ENCODE data around the gene JAKMIP1.

JAKMIP1 gene

DNA sequence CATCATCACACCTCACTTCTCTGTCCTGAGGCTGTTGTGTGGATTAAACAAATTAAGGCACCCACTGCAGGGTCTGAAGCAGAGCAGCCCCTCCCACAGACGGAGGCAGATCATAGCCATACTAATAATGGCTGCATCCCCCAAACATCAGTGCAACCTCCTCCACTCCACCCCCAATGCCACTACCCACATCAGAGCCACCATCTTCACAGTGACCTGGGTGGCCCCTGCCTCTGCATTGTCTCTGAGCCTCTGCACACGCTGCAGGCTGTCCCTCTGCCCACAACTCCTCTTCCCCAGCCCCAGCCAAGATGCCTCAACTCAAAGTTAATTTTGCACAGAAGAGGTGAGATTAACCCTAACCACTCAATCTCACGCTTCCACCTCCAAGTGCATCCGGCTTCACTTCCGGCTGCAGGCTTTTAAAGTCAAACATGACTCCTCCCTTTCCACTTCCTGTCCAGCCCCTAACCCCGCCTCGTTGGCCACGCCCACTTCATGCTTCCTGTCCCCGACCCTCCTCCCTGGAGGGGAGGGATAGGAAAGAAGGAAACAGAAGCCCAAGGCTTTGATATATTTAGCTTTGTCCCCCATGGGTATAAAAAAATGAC, 22.7 kb downstream of the JAKMIP1 start:
- DNase-seq = no peak

DNA sequence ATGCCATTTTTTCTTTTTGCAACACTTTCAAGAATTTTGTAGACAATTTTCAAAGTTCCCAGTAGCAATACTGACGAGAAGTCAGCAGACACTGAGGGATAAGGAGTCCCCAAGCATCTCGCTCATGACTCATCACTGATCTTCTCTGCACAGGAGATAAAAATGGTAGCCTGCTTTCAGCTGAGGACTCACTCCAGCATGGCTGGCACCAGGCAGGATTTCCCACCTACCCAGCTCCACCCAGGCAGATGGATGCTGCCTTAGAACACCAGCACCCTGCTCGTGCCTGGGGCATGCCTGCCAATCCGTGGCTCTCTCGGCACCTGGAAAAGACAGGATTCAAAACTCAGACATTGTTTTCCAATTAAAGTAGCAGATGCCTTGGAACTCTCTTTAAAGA, 24.9 kb downstream of the JAKMIP1 start:
- DNase-seq = no peak

DNA sequence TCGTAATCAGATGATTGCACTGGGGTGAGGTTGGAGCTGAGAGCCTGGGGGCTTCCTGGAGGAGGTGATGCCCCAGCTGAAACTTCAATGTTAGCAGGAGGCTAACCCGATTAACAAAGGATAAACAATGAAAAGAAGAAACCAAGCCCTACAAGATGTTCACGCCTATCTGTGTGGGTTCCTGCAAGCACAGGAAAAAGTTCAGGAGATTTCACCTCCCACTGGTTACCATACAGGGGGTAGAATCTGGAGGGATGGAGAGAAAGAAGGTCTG, 27.5 kb downstream of the JAKMIP1 start:
- DNase-seq = no peak

DNA sequence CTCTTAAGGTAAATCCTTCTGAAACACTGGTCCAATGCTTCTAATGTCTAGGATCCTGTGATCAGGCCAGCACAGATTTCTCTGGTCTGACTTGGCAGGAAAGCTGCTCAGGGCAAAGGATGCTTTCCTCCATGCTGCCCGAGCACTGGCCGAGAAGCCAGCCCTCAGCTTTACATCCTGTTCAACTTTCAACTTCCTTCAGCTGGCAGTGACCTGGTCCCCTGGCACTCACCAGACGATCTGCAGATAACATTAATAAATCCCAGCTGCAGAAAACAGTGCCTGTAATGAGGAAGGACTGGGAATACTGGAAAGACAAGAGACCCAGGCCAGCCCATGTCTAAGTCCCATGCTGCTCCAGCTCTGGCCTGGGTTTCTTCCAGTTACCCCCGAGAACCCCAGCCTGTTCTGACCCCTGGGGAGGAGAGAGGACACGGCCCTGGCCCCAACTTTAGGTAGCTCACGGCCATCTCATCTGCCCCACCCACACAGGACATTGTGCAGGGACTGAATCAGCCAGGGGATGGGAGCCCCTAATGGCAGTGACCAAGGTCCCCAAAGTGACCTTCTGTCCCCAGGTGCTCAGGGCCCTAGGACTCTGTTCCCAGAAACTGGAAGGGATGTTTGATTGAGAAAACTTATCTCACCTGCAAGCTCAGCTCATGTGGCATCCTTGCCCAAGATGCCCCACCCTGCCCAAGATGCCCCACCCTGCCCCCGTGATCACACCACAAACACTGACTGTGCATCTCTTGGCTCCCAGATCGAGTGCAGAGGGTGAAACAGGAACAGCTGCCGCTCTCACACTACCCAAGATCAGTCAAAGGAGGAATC, 28.0 kb downstream of the JAKMIP1 start:
- no peak for DNase-seq

DNA sequence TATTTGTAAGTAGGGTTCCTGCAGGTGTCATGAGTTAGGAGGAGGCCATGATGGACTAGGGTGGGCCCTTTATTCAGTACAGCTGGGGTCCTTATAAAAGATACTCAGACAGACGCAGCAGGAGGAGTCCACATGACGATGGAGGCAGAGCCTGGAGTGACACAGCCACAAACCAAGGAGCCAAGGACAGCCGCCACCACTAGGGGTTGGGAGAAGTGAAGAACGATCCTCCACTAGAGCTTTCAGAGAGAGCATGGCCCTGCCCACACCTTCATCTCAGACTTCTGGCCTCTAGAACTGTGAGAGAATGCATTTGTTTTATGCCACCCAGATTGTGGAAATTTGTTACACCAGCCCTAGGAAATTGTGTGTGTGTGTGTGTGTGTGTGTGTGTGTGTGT, 31.1 kb downstream of the JAKMIP1 start:
- DNase-seq = no peak

DNA sequence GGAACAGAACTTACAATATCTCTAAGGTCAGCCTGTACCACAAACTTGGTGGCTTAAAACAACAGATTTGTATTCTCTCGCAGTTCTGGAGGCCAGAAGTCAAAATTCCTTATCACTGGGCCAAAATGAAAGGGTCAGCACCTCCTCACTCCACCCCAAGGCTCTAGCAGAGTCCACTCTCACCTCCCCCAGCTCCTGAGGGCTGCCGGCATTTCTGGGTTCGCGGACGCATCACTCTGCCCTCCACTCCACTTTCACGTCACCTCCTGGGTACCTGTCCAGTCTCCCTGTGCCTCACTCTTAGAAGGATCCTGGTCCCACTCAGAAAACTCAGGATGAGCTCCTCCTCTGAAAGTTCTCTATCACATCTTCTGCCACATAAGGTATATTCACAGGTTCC, 34.6 kb downstream of the JAKMIP1 start:
- DNase-seq = no peak

DNA sequence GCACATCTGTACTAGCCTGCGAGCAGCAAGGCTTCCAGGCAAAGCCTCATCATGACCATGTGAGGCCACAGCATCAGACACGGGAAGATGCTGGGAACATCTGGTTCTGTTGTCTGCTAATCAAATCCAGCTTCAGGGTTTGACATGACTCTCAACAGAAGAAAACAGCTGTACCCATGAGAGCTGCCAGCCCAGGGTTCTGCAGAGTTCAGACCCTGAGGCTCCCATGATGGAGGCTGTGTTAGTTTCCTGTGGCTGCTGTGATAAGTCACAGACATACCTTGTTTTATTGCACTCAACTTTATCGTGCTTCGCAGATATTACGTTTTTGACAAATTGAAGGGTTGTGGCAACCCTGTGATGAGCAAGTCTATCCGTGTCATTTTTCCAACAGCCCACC, 37.5 kb downstream of the JAKMIP1 start:
- DNase-seq = no peak

DNA sequence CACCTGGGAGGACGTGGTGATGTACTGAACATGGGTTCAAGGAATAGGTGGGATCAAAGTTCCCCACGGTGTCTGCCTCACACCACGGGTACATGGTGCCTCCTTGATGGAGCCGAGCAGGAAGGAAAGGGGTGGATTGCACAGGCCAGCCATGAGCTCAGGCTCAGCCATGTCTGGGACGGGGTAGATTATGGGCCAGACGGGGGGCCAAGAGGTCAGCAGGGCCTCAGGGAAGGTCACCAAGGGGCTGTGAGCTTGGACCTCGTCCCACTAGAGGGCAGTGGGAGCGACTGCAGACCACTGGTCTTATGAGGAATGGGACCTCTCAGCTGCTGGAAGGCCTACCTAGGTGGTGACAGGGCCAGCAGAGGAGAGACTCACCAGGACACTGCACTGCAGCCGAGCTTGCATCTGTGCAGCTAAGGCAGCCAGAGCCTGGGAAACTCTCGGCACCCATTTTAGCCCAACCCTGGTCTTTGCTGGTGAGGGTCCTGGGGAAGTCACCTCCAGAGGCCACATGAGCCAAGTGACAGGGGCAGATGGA, 38.4 kb downstream of the JAKMIP1 start:
- DNase-seq = no peak

DNA sequence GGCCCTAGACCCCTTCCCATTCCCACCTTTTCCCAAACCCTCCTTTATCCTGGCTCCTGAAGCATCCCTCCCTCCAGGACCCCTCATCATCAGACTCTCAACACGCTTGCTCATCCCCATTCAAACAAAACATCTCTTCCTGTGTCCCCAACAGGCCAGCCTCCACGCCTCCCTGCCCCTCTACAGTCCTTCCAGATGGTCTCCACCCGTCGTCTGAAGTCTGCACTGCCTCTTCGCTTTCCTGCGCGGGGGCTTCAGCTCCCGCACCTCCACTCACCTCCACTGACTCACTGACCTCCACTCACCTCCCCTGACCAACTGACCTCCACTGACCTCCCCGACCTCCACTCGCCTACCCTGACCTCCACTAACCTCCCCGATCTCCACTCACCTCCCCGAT, 39.8 kb downstream of the JAKMIP1 start:
- DNase-seq = no peak

DNA sequence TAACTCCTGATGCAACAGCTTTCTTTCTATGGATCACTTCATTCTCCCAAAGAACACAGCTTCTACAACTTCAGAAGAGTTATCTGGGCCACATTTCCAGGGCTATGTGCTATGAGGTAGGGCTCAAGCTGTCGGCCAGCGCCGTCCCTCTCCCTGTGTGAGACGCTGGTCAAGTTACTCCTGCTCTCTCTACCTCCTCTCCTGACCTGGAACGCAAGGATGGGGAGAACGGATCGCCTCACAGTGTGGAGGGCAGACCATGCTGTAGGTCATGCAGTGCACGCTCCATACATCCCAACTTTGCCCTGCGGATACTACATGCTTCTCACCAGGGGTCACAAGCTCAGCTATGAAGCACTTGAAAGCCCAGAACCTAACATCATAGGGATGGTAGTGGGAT, 42.4 kb downstream of the JAKMIP1 start:
- DNase-seq = no peak

DNA sequence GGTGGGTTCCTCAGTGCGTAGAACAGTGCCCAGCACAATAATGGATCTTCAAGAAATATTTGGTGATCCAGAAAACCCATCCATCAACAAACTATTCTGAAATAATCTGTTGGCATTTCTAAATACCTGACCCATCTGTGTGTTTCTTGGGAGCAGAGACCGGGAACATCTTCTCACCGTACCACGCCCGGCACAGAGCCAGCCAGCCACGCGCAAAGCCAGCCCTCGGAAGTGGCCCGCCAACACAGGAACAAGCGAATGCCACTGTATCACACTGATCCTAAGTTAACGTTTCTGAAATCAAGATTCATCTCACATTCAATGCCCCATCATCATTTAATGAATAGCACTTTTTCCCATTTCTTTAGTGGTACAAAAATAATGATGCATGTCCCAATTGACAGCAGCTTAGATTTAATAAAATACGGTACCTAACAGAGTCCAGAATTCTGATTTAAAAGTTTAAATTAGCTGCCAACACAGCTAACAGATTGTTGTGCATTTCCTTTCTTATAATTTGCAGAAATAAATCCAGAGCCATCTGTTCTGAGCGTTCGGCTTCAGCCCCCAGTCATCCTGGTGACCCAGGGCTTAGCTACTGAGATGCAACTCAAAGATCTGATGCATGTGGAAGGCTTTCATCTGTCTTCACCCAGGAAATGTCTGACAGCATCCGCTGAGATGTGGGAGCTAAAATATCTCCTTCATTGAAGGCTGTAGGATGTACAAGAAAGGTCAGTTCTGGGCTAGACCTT, 44.2 kb downstream of the JAKMIP1 start:
- no peak for DNase-seq

DNA sequence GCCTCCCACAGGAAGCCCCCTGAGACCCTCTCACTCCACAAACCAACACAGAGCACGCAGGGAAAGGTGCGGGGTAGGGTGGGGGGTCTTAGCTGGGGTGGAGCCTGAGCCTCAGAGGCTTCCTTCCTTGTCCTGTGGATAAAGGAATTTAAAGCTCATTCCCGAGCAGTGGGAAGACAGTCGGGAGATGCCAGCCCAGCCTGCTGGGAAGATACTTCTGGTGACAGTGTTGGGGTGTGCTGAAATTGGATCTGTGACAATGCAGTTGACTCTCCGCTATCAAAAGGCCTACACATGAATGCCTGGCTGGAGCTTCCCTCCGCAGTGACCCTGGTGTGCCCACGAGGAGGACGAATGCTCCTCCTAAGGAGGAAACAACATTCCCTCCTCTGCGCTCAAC, 45.5 kb downstream of the JAKMIP1 start:
- DNase-seq = no peak

DNA sequence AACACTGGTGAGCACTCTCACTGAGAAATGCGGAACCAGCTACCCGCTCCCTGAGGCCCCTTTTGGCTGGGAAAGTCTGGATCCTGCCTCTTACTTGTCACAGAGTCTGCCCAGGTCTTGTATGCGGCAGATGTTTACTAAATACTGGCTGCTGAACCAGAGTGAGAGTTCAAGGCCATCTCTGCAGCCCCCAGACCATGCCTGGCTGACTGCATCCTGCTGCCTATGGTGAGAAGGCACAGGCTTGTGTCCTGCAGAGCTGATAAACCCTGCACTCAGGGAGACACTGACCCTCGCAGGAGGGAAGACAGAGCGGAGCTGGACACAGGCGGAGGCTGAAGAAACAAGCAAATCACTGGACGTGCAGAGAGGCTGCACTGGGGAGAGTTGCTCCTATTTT, 46.5 kb downstream of the JAKMIP1 start:
- DNase-seq = no peak

DNA sequence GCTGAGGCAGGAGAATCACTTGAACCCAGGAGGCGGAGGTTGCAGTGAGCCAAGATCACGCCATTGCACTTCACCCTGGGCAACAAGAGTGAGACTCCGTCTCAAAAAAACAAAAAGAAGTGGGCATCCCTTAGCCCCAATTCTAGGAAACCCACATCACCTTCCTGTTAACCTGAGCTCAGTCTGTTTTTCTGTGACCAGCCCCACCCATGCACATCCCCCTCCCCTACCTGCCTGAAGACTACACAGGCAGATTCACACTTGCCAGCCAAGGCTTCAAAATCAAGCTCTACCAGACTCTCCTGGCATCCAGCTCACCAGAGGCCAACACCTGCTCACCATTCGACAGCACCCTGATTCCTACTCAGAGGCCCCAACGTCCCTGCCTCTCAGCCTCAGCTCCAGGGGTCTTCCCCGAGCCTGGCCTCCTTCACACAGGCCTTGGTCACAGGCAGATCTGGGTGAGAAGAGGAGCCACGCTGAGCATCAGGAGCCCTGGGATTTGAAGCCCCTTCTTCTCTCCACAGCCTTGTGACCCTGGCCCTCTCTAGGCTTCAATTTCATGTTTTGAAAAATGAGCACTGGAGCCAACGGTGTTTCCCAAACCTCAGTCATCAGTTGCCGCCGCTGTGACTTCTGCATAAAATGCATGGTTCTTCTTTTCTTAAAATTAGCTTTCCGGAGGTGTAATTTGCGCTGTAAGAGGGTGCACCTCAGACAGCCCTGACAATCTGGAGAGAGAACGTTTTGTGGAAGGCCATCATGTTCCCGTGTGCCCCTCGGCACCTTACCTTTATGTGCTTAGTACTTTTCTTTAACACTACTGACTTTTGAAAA, 47.3 kb downstream of the JAKMIP1 start:
- DNase-seq = no peak

DNA sequence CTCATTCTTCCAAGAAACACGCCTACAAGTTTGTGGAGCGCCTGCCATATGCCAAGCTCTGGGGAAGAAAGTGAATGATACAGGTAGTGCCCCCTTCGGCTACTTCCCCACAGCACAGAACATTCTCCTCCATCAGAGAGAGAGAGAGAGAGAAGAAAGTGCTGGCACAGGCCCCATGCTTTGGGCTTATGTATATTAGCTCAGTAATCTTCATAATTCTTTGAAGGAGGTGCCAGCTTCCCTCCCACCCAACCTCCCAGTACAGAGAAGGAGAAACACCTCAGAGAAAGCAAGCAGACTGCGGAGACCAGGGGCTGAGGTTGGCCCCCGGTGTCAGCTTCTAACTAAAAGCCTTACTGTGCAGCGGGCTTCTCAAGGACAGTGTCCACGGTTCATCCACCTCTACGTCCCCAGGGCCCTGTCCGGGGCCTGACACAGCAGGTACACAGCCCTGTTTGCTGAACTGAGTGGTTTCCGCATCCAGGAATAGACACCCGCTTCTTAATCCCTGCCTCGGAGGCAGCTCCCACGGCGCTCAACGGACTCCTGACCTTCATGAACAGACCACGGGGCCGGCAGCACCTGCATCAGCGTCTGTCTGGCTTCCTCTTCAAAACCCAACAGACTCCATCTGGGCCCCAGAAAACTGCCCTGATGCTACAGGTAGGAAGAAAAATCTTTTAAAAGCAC, 50.2 kb downstream of the JAKMIP1 start:
- no peak for DNase-seq

DNA sequence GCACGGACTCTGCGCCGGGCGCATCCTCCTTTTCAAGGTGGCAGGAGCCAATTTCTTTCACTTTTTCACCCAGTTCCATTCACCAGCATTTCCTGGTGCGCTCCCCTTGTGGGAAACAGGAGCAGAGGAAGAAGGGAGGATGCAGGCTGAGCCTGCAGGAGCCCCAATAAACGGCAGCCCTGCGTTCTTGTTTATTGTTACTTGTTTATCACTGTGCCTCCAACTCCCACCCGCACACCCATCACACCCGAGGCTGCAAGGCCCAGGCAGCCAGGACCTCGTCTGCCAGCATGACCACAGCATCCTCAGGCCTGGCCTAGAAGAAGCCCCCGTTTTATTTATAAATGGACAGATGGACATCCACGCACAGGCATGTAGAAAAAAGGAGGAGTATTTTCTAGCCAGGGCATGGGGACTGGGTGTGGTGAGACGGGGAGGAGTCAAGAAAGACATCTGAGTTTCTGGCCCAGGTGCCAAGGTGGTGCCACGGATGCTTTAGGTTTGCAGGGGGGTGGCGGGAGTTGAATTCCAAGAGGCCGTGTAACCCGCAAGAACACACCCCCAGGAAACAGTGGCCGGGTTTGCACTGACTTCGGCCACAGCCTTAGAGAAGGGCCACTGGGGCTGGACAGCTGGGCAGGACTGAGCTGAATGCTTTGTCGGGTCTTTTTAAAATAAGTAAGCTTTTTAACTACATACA, 51.7 kb downstream of the JAKMIP1 start:
- no peak for DNase-seq

DNA sequence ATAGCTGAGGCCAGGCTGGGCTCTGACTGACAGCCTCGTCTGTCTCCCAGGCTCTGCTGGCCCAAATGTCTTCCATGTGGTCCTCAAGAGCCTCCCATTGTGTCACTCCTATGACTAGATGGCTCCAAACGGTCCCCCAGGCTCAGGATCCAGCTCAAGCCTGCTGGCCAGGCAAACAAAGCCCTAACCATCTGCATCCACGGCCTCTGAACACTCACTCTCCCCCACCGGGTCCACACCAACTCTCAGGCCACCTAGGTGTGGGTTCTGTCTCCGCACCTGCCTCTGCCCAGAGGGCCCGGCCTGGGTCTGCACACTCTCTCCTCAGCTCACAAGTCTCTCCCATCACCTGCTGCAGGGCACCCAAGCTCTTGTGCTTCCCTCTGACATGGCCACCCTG, 52.9 kb downstream of the JAKMIP1 start:
- no peak for DNase-seq

DNA sequence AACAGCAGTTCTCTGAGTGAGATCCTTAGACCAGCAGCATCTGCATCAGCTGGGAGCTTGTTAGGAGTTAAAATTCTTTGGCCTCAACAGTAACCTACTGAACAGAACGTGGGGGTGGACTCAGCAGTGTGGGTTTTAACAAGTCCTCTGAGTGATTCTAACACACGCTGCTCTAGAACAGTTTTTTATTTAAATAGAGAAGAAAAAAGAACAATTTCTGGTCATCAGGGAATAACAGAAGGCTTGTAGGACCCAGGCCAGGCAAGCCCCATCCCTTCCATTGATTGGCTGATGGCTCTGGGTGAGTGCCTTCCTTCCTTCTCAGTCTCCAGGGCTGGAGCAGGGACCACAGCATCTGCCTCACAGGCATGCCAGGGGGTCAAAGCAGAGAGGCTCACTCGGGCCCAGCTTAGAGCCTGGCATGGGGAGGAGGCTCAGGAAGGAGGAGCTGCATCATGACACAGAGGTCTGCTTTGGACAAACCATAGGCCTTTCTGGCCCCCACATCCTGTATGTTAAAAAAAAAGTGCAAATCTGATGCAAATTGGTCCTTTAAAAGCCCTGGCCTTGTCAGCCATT, 56.7 kb downstream of the JAKMIP1 start:
- no peak for DNase-seq

DNA sequence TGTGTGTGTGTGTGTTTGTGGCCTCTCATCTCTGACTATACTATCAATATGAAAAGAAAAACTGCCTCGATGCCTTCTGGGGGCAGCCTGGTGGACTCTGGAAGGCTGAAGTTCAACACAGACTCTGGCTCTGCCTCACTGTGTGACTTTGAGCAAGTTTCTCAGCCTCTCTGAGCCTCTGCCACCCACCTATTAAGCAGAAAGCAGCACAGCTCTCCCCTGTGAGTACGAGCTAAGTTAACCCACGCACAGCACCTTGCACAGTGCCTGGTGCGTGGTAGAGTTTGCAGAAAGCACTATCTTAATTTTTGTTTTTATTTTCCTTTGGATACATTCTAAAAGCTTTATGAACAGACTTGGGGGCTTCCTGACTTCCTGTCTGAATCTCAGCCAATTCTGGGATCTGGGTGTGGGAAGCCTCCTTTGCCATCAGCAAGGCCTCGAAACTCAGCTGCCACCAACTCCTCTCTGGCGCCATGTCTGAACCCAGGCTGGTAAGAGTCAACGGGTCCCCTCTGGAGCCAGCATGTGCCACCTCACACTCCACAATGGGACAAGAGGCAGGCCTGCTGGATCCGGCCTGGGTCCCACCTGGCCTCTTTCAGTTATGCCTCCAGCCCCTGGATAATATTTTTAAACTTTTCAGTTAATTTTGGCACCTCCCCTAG, 57.3 kb downstream of the JAKMIP1 start:
- DNase-seq = no peak

DNA sequence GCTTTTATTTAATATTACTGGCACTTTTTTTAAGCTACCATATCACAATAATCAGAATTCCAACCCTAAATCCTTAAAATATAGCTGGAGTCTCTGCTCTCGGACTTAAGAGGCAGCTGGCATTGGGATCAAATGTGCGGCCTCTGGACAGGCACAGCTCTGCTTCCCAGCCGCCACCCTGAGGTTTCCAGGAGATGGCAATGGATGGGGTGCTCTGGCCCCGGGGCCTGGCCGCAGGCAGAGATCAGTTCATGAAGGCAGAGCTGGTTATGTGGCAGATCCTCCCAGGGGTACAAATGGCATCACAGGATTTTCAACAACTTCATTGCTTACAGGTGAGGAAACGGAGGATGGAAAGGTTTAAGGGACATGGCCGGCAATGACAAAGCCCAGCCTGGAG, 57.8 kb downstream of the JAKMIP1 start:
- no peak for DNase-seq

DNA sequence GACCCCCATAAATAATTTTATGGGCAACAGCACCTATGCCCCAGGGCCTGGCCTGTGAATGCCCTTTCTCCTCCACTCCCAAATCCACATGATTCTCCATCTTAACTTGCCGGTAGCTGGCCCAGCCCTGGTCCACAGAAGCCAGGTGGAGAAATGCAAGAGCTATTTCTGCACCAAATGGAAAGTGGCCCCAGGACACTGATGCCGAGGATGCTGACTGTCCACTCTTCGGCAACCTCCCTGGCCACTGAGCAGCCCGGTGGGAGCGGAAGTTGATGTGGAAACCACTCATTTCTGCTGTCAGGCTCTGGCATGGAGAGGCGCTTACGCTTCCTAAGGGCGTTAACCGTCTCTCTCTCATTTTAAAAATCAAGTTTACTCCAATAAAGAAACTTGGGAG, 58.8 kb downstream of the JAKMIP1 start:
- no peak for DNase-seq

Data from Kasumi-1 (cell line).